HG02678 (cell line): ENCODE results near the gene PCDH1.
"Not testable (repeated sequence)": the region's sequence is repeated elsewhere in the genome, so short reads cannot be mapped to it uniquely, and the experiment has no call there.

Source experiments
- ATAC-seq: cut with Tn5 transposase; IDR thresholded peaks from one replicate; pipeline ENCODE4 v1.9.1; 2021; ENCODE audit warnings: mild to moderate bottlenecking, moderate library complexity; ENCODE audit not compliant: unreplicated experiment

The PCDH1 gene

GRCh38 chr5:141878186-141878710 lies at the start of gene PCDH1:
PCDH1 (minus strand) TSS chr5:141878410; CDS start chr5:141878262, 148 bp downstream.
- ATAC-seq: no peak

GRCh38 chr5:141926434-141926833 lies 48.2 kb upstream of the PCDH1 start:
- ATAC-seq: no peak

- ATAC-seq: peak; percentile 99
Observed at GRCh38 chr5:141923448-141924313, 45.5 kb upstream of the PCDH1 start, which contains the start of gene DELE1. DELE1 (plus strand) TSS chr5:141923871; CDS start chr5:141923942, 71 bp downstream.

GRCh38 chr5:141922827-141923447 lies 44.7 kb upstream of the PCDH1 start:
- ATAC-seq: not testable (repeated sequence)

- ATAC-seq: no peak
Observed at GRCh38 chr5:141920771-141921170, 42.6 kb upstream of the PCDH1 start.

- ATAC-seq: no peak
Observed at GRCh38 chr5:141919218-141920119, 41.3 kb upstream of the PCDH1 start.

- ATAC-seq: no peak
Observed at GRCh38 chr5:141917760-141918159, 39.5 kb upstream of the PCDH1 start.

GRCh38 chr5:141916522-141916921 lies 38.3 kb upstream of the PCDH1 start:
- ATAC-seq: no peak

- ATAC-seq: no peak
Observed at GRCh38 chr5:141915881-141916336, 37.7 kb upstream of the PCDH1 start.

- ATAC-seq: no peak
Observed at GRCh38 chr5:141914797-141915196, 36.6 kb upstream of the PCDH1 start.

GRCh38 chr5:141914199-141914743 lies 36.1 kb upstream of the PCDH1 start:
- peak; percentile 83 for ATAC-seq

- ATAC-seq: no peak
Observed at GRCh38 chr5:141913560-141914198, 35.5 kb upstream of the PCDH1 start.

GRCh38 chr5:141910271-141910673 lies 32.1 kb upstream of the PCDH1 start:
- no peak for ATAC-seq

GRCh38 chr5:141909212-141909611 lies 31.0 kb upstream of the PCDH1 start:
- ATAC-seq: no peak

- no peak for ATAC-seq
Observed at GRCh38 chr5:141908796-141909195, 30.6 kb upstream of the PCDH1 start.

GRCh38 chr5:141906972-141907371 lies 28.8 kb upstream of the PCDH1 start:
- no peak for ATAC-seq

GRCh38 chr5:141906517-141906916 lies 28.3 kb upstream of the PCDH1 start:
- no peak for ATAC-seq

- ATAC-seq: no peak
Observed at GRCh38 chr5:141904551-141904950, 26.3 kb upstream of the PCDH1 start.

GRCh38 chr5:141903261-141903660 lies 25.1 kb upstream of the PCDH1 start:
- ATAC-seq: no peak
